ENCODE results near the gene PRSS12.

PRSS12 gene

DNA sequence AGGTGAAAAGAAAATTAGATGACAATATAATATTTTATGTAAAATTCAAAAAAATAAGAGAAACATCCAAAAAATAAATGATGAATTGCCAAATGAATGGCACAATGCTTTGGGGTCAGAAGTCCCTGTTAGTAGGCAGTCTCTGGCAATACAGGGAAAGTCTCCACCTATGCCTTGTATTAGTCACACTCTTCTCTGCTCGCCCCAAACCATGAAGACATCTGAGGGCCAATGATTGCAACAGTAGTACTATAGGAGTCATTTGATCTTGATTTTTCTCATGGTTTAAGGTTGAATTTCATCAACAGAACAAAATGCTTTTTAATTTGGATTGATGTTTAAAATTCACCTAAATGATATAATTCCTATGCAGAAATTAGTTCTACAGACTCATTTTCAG is 3.9 kb upstream of the PRSS12 start:
- no peak for DNase-seq

DNA sequence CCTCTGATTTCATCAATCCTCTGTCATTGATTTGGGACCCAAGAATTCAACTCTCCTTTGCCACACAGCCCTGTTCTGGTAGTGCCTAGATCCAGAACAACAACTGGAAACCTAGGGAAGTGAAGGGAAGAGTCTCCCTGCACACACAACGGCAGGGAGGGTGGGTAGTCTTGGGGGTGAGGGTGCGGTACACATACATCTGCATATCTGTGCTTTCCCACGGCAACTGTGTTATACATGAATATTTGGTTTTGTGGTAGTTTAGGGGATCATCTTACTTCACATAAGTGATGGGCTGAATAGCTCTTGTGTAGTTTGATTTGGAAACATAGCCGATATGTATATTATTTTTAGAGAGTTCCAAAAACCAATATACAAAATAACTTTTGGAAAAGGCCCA is 3.3 kb upstream of the PRSS12 start:
- no peak for DNase-seq

DNA sequence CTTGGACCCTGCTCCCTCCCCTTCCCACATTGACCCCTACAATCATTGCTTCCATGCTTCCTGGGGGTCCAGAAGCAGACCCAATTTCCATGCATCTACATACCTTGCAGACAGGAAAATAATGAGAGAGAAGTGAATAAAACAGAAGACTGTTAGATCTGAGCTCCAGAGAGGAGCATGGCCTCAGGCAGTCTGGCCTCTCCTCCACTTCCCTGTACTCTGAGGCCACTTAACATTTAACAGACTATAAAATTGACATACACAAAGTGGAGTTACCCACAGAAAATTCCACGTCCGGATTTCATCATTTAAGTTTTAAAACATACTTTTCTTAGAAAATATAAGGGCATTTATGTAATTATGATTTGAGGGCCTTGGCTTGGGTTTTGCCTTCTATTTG is 2.1 kb upstream of the PRSS12 start:
- no peak for DNase-seq

DNA sequence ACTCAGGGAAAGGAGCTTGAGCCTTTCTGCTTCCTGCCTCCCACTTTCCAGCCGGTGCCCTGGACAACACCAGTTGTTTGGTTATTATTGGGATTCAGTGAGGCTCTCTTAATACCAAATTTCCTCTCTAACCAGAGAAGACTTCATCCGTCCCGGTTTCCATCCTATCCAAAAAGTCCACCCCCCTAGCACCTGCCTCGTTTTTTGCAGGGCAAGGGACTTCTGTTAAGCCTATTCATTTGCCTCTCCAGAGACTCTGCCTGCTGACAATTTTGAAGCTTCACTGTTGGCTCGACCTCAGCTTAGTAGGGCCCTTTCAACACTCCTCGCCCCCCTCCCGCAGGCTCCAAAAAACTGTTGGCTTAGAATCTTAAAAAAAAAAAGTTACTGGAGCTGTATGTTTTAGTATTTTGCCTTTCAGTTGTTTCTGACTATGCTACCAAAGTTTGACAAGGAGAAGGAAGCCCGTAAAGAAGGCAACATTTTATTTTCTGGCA is 779 bp upstream of the PRSS12 start:
- no peak for DNase-seq

DNA sequence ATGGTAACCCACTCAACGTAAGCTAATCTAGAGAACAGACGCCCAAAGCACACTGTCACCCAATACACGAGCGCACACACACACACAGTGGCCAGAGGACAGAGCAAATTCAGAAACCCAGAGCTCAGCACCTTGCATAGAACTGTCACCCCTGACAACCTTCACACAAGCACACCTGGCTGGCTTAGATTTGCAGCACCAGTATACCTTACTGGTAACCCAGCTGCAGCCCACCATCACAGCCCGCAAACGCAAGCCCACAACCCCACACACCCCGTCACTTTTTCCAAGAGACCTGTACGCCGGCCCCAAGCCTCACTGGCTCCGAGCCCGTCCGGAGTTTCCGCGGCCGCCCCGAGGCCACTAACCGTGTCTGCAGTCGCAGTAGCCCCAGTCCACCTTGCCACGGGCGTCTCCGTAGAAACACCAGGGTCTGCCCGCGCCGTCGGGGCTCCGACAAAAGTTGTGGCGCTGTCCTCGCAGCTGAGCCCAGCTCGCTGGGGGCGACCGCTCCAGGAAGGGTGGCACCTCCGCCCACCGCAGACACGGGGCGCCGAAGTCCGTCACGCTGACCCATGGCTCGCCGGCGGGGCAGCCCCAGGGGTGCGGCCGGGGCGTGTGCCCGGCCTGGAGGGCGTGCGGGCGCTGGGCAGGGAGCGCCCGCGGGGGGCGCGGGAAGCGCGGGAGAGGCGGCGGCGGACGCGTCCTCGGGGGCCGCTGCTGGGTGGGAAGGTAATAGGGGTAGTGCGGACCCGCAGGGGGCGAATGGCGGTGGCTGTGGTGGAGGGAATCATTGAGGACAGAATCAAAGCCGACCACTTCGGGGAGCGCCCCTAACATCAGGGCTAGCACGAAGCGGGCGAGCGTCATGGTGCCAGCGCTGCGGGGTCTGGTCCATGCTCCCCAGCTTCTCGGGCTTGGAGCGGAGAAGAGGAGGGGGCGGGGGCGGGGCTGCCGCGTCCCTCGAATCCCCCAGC is 664 bp downstream of the PRSS12 start:
- DNase-seq, result peak; percentile 2

DNA sequence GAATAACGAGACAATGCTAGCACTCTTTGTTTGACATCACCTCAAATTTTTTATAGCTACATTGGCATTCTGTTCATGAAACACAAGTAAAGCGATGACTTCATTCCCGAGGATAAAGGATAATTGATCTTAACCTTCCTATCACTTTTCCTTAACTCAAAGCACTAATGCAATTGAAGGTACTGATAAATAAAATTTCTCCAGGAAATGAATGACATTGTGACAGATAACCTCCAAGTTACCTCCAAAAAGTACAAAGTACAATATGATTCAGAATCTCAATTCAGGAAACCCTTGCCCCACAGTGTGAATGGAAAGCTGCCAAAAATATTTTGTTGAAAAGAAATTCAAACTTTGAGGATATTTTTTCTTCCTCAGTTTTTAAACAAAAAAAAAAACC is 1.8 kb downstream of the PRSS12 start:
- no peak for DNase-seq

DNA sequence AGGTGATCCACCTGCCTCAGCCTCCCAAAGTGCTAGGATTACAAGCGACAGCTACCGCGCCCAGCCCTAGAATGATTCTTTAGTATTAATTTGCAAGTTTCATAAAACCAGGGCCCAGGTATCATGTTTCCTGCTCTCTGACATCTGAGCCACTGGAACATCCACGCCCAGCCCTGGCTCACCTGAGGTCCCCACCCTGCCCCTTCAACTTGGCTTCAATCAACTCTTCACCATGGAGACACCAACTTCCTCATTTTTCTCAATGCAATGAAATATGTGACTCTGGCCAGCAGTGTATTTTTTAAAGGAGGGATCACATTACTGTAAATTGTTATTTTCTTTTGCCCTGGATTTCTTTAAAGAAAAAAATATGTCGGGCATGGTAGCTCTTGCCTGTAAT is 3.9 kb downstream of the PRSS12 start:
- DNase-seq, result no peak

DNA sequence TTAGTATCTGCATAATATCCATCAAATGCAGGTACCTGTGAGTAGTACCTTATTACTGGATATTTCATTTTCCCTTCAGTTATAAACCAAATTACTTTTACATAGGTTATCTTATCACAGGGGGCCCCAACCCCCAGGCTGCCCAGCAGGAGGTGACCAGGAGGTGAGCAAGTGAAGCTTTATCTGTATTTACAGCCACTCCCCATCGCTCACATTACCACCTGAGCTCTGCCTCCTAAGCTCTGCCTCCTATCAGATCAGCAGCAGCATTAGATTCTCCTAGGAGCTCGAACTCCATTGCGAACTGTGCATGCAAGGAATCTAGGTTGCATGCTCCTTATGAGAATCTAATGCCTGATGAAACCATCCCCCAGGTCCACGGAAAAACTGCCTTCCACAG is 6.3 kb downstream of the PRSS12 start:
- no peak for DNase-seq

DNA sequence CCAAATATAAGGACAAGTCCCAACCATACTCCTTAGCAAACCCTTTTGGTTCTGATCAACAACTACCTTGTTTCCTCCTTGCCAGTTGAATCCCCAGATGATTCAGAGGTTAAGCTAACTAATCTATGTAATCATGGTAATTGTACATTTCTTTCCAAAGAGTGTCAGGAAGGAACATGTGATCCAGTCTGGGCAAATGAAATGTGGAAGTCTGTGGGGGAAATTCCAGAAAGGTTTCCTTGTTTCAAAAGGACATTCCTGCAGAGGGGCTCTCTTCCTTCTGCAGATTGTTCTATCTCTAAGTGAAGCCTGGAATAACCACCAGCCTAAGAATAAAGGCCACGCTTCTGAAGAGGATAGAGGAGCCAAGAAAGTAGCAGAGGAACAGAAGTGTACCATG is 7.0 kb downstream of the PRSS12 start:
- DNase-seq, result no peak

DNA sequence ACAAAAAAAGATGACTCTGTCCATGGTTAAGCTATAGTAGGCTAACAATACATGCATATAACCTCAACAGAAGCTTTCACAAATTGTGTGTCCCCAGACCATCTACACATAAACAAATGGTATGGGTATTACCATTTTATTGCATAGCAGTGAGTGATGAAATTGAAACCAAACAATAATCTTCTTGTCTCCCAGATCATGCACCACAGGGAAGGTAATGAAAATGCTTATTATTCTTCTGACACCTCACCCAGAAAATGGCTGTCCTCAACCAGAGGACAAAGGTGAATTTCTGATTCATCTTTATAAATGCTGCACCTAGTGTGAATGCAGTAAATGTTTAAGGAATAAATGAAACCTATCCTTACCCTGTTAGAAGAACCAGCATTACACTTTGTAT is 8.0 kb downstream of the PRSS12 start:
- no peak for DNase-seq

DNA sequence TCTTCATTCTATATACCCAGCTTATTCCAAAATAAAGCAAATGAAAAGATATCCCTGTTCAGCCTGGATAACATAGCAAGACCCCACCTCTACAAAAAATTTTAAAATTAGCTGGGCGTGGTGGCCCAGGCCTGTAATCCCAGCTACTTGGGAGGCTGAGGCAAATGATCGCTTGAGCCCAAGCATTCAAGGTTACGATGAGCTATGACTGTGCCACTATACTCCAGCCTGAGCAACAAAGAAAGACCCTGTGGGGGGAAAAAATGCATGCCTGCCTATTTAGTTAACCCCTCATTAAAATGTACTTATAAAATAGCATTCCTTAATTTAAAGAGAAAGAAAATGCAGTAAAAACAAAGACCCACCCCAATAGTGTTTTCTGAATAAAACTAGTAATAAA is 9.3 kb downstream of the PRSS12 start:
- DNase-seq, result no peak

DNA sequence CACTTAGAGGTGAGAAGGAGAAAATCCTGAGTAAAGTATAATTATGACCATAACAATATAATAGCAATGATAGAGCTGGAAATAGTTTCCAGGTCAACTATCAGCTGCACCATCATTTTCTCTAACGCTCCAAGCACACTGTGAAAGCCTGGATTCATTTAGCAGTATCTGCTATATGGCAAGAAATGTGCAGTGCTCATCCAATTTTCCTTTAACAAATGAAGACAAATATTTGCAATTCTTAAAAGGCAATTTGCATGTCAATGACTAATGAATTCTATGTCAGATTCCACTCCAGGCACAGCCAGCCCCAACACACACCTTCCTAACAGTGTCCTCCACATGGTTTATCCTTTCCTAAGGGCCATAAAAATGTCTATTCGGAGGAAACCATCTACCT is 12.7 kb downstream of the PRSS12 start:
- no peak for DNase-seq

DNA sequence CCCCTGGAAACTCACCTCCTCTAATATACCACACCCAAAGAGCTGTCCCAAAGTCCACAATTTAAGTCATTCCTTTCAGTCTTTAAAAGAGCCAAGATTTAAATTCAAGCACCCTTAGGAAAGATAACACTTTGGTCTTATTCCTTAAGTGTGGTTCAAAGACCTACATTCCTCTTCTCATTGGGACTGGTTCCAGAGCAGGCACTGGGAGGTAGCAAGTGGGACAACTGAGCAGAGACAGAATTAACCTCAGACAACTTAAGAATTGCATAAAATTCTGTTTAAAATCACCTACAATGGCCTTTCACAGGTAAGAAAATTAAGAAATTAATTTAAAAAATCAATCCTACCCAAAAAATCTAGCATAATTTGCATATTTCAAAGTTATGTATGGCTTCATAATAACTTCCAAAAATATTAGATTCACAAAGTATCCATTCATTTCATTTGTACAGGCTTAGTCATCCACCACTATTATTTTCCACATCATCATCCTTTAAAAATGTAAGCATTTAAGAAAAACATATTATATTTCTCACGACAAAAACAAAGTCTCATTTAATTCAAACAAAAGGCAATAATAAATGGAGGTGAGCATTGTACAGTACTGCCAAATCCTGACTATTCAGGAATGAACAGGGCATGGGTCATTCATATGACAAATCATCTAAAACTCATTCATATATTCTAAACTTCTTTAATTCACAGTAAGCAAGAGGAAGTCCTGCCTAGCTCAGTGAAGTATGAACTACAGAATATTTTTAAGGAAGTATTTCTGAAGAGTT is 13.6 kb downstream of the PRSS12 start:
- DNase-seq, result no peak

DNA sequence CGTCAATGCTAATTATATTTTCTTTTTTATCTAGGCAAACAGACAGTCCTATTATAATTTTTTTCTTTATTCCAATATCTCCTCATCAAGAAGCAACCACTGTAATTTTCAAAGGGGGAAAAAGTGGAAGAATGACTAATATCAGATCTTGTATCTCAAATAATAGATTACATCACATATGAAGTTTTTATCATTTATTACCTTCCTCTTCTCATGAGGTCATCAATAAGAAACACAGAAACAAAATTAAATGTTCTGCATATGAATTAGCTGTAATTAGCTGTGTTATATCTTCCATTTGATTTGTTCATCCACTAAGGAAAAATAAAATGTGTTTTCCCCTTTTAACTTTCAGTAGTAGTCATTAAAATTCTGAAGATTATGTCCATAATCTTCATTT is 14.3 kb downstream of the PRSS12 start:
- DNase-seq, result no peak

DNA sequence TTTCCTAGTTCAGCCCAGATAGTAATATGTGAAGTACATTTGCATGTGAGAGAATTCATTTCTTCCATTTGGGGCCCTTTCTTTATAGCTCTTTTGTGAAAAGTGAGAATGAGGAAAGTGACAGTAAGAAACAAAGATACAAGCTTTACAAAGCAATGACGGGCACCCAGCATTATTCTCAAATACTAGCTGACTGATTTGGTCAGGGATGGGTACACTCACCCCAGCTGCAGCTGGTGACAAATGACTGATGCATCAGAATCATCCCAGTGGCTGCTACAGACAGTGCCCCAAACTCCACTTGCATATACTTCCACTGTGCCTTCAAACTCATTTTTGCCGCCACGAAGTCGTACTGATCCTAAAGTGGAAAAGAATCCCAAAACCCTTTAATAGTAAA is 14.8 kb downstream of the PRSS12 start:
- no peak for DNase-seq

DNA sequence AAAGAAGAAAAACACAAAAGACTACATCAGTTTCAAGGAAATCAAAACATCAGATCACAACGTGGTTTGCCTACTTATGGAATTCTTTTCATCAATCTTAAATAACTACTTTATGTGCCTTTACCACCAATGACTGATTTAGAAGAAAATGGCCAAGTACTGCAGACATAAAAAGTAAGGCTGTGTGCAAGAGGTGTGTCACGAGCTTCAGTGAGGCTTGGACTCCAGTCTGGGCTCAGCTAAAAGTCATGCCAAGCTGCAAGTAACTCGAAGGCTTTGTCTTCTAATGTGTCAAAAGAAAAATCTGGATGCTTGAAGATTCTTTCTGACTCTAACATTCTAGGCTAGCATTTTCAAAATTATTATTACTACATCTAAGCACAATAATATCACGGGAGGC is 17.0 kb downstream of the PRSS12 start:
- DNase-seq, result no peak

DNA sequence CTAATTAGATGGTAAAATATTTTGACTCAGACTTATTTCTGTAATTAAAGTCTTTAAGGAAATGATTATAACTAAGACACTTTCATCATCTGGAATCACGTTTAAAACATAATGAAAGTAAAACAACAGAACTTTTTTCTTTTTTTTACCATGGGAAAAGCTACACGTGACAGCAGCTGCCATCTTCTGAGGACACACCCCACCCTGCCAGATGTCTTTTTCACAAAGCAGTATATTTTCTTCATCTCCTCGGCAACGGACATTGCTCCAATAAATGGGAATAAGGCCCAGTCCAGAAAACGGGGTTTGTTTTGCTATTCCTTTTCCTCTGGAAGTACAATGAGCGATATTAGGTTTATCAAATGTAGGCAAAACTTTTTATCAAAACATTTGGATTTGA is 17.5 kb downstream of the PRSS12 start:
- DNase-seq, result no peak

DNA sequence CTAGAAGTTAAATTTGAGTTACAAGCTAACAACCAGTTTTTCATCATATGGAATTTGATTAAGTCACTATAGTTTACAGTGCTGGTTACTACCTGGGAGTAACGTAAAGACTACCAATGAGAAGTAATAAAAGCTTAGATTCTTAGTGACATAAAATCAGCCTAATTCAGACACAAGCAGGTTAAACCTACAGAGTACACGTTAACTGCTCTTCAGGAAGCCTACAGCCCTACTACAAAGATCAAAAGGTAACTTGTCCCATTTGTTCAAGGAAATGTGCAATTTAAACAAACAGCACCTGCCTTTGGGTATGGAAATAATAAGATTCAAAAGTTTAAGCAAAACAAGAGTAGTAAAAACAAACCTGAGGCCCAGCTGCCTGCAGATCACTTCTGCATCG is 21.5 kb downstream of the PRSS12 start:
- DNase-seq, result no peak

DNA sequence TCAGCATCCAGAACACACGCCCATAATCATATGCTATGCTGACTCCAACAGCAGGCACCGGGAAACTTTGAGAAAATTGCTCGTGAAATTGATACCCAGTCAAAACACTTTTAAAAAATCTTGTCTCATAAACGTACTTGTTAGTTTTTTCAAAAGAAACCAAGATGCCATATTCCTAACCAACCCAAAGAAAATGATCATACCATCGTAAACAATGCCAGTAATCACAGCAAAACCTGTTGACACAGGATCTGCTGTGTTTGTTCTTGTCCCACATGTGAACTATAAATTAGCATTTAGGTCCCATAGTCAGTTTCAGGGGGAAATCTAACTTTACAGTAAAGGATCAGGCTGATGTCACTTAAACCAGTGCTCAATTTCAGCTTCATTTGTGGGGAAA is 23.0 kb downstream of the PRSS12 start:
- DNase-seq, result no peak

DNA sequence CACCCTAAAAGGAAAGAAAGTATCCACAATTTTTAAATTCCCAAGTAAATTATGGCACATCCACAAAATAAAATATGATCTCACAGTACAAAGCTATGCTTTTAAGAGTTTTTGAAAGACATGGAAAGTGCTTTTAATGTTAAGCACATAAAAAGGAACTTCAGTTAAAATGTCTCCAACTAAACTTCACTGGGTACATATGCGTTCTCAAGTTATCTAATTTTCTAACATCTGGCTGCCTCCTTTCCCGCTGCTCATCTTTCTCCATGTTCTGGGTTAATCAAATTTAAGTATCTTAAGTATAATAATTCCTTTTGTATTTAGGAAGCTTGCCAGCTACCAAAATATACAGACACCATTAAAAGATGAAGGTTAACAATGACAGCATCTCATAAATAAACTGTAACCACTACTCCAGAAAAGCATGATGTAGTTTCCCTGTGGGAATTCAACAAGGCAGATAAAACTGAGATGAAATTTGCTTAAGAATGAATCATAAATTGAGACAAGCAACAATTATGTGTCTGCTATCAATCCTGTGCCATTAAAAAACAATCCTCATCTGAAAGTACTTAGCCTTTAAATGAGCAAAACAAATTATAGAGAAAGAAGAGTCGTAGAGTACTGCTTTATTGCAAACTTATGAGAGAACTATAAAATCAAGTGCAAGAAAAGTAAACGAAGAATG is 25.1 kb downstream of the PRSS12 start:
- DNase-seq, result no peak

DNA sequence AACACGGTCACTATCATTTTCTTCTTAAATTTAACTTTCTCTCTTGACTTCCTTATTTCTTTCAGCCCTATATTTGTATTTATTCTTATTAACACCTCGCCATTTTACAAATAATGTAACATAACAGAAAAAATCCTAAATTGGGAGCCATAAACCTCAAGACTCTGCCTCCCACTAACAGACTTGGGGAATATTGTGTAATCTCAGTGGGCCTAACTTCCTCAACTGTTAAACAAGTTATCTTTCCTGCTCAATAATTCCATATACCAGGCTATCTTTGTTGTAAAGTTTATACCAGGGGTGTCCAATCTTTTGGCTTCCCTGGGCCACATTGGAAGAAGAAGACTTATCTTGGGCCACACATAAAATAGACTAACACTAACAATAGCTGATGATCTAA is 26.2 kb downstream of the PRSS12 start:
- no peak for DNase-seq

DNA sequence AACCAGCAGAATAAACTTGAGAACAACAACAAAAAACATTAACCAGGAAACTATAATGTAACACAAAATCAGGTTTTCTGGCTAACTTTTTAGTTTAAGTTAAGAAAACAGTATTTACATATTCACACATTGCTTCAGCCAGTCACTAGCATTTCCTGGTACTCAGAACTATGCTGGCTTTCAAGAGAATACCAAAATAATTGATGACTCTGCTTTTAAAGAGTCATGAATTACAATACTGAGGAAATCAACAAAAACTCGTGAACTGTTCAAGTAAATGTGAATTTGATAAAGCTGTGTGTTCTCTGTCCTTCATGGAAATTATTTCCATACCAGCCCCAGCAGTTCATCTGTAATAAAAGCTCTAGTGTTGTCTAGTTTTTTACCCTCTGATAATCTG is 27.4 kb downstream of the PRSS12 start:
- DNase-seq, result no peak

DNA sequence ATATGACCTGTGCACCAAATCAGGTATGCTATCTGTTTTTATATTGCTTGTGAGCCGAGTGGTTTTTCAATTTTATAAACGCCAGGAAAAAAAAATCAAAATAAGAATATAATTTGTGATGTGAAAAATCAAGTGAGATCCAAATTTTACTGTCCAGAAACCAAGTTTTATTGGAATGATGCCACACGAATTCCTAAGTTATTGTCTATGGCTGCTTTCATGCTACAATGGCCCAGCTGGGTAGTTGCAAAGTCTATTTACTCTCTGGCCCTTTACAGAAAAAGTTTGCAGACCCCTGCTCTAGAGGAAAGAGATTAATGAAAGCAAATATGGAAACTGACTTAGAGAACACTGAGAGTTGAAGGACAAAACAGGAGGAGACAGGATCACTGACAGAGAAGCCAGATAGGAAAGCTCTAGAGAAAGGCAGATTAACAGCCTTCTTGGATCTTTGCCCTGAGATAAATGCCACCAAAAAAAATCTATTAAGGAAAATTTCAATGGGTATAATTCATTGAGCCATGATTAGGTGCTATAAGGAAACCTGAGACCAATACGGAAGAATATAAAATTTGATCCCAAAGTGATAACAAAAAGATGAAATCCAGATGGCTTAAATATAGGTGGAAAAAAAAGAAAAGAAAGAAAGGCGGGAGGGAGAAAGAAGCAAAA is 29.8 kb downstream of the PRSS12 start:
- DNase-seq, result no peak

Measured in NCI-H524 treated with DMSO at 0.1 percent for 48 hours (cell line).